ENCODE measurements around the gene NEU4.

The NEU4 gene

GRCh38 chr2:241854342-241855244 lies 45.6 kb downstream of the NEU4 start:
- DNase-seq: no peak

DNA sequence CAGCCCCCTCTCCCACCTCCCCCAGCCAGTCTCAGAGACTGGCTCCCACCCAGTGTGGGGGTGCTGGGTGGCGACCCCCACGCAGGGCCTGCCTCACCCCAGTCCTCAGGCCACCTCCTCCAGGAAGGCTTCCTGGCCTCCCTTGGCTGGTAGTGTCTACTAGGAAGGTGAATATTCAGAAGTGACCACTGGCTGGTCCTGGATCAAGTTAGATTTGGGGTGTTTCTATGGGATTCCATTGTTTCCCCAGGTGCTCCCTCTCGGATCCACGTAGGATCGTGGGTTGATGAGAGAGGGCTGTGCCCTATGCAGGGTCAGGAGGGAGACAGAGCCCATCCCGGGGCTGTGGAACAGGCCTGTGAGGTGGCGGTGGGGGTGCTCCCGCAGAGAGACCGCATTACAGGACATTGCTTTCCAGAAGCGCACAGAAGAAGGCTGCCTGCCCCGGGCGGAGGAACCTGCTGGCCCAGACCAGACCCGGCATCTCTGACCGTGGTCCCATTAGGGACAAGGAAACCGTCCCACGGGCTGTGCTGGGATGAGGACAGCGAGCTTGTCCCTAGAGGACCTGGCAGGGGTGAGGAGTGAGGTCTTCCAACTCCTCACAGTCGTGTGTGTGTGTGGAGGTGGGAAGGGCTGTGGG lies 46.4 kb downstream of the NEU4 start:
- DNase-seq: no peak

DNA sequence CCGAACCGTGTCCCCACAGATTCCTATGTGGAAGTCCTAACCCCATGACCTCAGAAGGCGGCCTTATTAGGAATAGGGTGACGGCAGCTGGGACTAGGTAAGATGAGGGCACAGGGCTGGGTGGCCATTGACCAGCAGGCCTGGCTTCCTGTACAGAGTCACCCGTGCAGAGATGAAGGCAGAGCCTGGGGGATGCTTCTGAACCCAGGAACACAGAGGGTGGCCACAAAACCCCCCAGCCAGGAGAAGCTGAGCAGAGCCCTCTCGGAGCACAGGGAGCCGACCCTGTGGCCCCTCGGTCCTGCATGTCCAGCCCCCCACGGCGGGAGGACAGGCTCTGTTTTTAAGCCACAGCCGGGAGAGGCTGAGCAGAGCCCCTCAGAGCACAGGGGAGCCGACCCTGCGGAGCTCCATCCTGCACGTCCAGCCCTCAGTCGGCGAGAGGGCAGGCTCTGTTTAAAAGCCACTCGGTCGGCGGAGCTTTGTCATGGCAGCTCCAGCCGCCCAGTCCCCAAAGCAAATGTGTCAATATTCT lies 47.0 kb downstream of the NEU4 start:
- no peak for DNase-seq

DNA sequence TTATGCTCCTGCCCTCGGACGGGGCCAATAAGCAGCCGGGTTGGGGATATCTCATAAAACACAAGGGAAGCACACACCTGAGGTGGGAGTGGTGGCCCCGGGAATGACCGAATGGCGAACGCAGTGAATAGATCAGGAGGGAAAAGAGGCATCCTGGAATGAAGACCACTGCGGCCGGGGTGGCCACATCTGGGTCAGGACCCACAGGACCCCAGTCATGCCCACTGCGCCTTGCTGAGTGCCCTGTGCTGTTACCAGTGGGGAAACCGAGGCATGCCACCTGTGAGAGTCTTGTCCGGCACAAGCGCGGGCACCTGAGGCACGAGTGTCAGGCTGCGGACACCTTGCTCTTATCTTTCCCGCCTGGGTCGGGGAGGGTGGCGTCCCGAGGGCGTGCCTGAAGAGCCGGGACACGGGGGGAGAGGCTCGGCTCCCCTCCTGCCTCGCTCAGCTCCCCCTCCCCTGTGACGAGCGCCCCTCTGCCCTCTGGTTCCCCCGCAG lies 48.1 kb downstream of the NEU4 start:
- no peak for DNase-seq

DNA sequence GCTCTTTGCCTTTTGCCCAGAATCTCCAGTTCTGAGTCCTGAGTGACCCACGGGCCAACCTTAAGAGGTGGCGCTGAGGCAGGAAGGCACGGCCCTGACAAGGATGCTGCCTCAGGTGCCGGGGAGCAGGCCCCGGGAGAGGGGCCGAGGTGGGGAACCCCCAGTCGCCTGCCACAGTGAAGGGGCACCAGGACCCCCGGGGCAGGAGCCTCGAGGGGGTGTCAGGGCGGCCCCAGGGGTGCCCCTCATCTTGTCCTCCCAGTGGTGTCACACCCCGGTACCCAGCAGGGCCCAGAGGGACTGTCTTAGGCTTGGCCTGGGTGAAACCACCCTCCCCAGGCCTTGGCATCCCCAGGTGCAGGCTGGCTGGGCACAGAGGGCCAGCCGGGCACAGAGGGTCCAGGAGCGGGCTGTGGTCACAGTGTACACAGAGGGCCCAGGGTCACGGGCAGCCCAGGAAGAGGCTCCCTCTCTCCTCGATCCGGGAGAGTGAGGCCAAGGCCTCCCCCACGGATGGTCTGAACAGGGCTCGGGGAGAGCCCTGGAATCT lies 48.7 kb downstream of the NEU4 start:
- DNase-seq: no peak

DNA sequence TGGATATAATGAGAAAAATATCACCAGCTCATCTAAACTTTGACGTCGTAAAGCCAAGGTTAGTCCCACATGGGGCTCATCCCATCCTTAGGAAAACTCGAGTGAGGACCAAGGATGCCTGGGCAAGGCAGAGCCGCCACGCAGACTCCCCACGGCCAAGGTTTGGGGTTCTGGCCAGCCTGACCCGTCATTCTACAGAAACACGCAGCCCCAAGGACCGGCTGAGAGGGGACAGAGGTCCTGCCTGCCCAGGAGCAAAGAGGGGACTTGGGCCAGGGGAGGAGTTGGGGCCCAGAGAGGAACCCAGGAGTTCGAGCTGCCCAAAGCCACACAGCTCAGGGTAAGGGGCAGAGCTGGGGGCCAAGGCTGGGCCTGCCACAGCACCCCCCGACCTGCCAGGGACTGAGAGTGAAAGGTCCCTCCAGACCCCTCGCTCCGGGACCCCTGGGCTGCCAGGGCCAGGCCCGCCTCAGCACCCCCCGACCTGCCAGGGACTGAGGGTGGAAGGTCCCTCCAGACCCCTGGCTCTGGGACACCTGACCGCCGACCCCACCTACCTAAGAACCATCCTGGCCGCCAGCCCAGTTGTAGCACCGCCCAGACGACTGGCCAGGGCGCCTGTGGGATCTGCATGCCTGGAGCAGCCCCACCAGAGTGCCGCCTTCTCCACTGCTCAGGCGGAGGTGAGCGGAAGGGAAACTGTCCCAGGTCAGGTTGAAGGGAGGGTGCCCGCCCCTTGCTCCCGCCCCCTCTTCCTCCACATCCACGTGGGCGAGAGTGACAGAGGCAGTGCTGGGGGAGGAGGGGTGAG lies 49.4 kb downstream of the NEU4 start, which contains the start of gene PDCD1:
Gene PDCD1, minus strand, starts transcription at position 689 of the 811 bp plus-strand sequence. Its CDS starts 56 bp downstream, at position 633.
- peak; percentile 70 for DNase-seq

DNA sequence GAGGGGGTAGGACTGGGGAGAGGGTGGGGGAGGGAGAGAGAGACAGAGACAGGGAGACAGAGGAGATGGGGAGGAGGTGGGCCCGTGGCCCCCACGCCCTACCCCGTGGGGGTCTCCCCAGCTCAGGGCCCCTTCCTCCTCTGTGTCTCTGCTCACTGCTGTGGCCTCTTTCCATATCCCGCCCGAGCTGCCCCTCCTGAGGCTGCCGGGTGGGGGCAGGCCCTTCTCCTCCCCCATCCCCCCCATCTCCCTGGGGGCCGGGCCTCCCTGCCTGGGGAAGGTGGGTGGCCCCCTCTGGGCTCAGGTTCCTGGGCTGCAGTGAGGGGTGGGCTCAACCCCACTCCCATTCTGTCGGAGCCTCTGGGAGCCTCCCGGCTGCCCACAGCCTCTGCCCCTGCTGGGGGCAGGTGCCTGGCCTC lies 50.0 kb downstream of the NEU4 start:
- DNase-seq: no peak

- peak; percentile 66 for DNase-seq
These were observed 50.6 kb downstream of the NEU4 start for GRCh38 chr2:241859436-241860183.

- DNase-seq: no peak
These were observed 51.4 kb downstream of the NEU4 start for GRCh38 chr2:241860184-241861078.

DNA sequence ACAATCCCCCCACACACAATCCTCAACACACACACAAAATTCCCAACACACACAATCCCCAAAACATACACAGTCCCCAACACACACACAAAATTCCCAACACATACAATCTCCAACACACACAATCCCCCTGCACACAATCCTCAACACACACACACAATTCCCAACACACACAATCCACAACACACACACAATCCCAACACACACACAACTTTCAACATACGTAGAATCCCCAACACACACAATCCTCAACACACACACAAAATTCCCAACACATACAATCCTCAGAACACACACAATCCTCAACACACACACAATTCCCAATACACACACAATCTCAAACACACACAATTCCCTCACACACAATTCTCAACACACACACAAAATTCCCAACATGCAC lies 52.3 kb downstream of the NEU4 start:
- no peak for DNase-seq

DNA sequence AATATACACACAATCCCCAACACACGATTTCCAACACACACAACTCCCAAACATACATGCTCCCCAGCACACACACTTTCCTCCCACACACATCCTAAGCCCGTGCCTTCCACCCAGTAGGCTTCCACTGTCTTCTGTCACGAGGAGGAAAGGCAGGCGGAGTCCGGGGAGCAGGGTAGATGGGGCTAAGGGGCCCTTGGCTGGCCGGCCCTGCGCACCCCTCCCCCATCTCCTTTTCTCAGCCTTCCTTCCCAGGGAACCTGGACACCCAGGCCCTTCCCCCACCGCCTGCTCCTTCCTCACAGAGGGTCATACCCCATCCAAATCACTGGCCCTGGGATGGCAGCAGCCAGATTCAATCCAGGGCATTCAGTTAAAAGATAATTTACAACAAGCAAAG lies 53.1 kb downstream of the NEU4 start:
- DNase-seq: no peak

DNA sequence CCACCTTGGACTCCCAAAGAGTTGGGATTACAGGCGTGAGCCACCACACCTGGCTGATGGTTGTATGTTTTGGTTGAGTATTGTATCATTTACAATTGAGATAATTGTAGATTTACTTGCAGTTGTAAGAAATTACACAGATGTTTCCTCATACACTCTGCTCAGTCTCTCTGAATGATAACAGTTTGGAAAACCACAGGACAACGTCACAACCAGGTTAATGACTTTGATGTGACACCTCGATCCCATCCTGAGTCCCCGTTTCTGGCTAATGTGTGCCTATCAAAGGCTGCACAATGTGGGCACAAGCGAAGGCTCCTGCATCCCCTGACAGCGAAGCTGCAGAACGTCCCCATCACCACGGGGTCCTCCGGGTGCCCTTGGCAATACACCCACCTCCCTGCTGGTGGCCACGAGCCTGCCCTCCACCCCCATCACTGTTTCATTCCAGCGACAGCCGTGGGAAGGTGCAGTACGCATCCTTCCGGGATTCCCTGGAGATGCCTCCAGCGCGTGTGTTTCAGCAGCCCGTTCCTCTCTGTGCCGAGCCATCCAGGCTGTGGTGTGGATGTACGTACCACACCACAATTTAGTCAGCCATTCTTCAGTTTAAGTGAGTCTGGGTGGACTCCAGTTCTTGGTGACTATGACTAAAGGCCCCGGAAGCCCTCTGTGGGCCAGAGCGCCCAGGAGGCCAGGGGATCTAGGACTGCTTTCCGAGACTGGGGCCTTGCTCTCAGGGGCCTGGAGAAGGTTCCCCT lies 54.0 kb downstream of the NEU4 start:
- DNase-seq: no peak

DNA sequence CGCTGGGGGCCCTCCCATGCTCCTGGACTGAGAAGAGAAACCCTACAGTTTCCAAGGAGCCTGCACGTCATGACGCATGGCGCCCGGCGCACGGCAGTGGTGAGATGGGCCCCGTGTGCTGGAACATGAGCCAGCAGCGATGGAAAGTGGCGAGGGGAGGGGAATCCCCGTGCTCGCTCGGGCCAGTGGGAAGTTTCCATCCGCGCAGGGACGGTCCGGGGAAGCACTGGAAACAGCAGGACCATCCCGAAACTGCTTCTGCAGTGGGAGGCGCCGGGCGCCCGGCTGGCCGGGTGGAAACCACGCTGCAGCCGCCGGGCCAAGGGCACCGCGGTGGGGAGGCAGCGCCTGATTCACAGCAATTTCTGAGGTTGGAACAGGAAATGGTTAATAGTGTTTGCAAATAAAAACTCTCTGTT lies 54.6 kb downstream of the NEU4 start:
- peak; percentile 59 for DNase-seq

- DNase-seq: no peak
These were observed 55.3 kb downstream of the NEU4 start for GRCh38 chr2:241864168-241864849.

GRCh38 chr2:241864850-241865213 lies 55.8 kb downstream of the NEU4 start:
- no peak for DNase-seq

DNA sequence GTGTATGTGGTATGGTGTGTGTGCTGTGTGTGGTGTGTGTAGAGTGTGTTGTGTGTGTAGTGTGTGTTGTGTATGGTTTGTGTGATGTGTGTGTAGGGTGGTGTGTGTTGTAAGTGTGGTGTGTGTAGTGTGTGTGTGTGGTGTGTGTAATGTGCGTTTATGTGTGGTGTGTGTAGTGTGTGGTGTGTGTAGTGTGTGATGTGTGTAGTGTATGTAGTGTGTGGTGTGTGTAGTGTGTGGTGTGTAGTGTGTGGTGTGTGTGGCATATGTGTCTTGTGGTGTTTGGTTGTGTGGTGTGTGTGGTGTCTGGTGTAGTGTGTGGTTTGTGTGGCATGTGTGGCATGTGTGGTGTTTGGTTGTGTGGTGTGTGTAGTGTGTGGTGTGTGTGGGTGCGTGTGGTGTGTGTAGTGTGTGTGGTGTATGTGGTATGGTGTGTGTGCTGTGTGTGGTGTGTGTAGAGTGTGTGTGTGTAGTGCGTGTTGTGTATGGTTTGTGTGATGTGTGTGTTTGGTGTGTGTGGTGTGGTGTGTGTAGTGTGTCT lies 56.5 kb downstream of the NEU4 start:
- DNase-seq: no peak

DNA sequence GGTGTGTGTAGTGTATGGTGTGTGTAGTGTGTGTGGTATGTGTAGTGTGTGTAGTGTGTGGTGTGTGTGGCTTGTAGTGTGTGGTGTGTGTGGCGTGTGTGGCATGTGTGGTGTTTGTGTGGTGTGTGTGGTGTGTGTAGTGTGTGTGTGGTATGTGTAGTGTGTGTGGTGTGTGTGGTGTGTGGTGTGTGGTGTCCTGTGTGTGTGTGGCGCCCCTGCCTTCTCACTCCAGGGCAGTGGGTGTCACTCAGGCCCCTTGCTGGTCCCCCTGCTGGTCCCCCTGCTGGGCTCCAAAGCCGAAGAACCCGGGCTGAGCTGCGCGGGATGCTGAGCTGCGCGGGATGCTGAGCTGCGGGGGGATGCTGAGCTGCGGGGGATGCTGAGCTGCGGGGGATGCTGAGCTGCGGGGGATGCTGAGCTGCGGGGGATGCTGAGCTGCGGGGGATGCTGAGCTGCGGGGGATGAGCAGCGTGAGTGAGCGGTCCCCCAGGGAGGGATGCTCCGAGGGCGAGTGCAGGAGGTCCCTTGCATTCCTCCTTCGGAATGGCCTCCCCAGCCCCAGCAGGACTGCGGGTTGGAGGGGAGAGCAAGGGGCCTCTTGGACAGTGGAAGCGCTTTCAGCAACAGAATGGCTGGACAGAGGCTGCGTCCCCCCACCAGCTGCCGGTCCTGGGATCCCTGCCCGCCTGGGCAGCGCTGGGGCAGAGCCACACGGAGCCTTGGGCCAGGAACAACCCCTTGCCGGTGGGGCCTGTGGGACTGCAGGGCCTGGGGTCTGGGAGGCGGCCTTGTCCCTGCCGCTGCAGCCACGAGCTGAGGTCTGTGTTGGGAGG lies 57.2 kb downstream of the NEU4 start:
- no peak for DNase-seq

Measured in stimulated activated CD4-positive, alpha-beta T cell treated with anti-CD3 and anti-CD28 coated beads, Interleukin-4, amount 100 ng/mL, for 1 hour (primary cell).